ENCODE results near the gene E2F2.
A peak's percentile ranks its signal among the peaks of the same experiment; 100 is the strongest.

E2F2 gene

DNA sequence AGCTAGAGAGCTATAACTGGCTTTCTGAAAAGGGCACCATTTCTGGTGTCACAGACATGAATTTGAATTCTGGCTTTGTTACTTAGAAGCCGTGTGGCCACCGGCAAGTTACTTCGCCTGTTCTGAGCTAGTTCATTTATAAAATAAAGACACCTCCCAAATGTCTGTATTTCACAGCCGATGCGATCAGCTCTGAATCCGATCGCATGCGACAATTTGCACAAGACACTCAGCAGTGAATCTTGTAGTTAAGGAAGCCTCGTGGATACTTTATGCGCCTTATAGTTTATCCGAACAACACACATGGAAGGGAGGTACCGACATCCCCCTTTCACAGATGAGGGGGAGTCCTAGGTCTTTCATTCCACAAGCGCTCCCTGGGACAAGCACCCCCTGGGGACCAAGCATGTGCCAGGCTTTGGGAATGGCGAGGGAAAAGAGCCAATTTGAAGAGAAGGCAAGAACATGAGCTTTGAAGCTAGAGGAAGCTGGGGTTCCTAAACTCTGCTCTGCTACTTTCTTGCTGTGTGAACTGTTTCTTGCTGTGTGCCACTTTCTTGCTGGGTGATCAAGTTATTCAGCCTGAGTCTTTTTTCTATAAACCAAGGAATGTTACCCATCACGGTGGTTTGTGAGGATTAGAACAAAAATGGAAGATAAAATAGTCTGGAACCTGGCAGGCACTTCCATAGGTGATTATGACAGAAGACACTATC is 24.4 kb upstream of the E2F2 start:
- H3K27ac ChIP-seq (ENCODE audit: low read depth, low read length), result peak overlapping the region; percentile 70

DNA sequence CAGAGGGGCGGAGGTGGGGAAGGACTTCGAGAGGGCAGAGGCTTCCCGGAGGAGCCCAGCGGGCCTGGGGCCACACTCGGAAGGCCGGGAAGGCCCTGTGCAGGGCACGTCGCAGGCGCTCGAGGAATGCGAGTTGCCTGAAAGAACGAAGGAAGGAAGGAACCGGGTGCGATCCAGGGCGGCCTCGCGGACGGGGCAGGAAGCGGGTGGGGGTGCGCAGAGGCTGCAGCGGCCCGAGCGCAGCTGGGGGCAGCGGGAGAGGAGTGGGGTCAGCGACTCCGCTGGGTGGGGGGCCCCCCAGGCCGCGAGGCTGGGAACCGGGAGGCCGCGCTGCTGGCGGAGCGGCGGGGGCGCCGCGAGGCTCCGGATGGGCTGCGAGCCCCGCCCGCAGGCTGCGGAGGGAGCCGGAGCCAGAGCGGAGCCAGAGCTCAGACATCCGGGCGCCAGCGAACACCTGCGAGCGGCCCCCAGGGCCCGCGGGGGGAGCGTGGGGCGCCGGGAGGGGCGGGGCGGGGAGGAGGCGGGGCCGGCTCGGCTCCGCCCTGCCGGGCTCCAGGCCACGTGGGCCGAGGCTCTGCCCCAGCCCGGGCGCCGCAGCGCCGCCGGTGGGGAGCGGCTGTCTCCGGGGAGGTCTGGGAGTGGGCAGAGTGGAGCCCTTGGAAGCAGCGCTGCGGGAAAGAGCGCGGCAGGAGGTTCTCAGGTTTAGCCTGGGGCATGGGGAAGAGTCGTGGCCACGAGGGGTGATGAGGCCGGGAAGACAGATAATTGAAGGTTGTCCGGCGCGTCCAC is 23.6 kb upstream of the E2F2 start:
- Histone ChIP-seq H3K4me1 (ENCODE audit: insufficient read depth, low read length) (peaks cover 43% of the 10 kb centered on the region), H3K36me3 (ENCODE audit: insufficient read depth, low read length) (peaks cover 12% of the 10 kb centered on the region), H3K4me3 (ENCODE audit: low read depth in 1 of 2, low read length in 2 of 2) (peak overlapping the region; percentile 41 to 49), H3K9ac (ENCODE audit: low read length) (peak overlapping the region; percentile 50), H3K27me3 (ENCODE audit: control insufficient read depth in 1 of 2, insufficient read depth in 2 of 2, low read length in 2 of 2) (no peaks in the 10 kb centered on the region), H3K27ac (ENCODE audit: low read depth, low read length) (peak overlapping the region; percentile 89), H3K9me3 (ENCODE audit: low read length) (no peaks in the 10 kb centered on the region)

More for the DNA sequence above, 24.4 kb upstream of the E2F2 start:
- Histone ChIP-seq H3K4me3 (ENCODE audit: low read depth in 1 of 2, low read length in 2 of 2) (peak overlapping the region; percentile 36 to 49), H3K9me3 (ENCODE audit: low read length) (no peaks in the 10 kb centered on the region), H3K9ac (ENCODE audit: low read length) (peak overlapping the region; percentile 50), H3K4me1 (ENCODE audit: insufficient read depth, low read length) (peaks cover 51% of the 10 kb centered on the region), H3K36me3 (ENCODE audit: insufficient read depth, low read length) (peaks cover 12% of the 10 kb centered on the region), H3K27me3 (ENCODE audit: control insufficient read depth in 1 of 2, insufficient read depth in 2 of 2, low read length in 2 of 2) (no peaks in the 10 kb centered on the region)

DNA sequence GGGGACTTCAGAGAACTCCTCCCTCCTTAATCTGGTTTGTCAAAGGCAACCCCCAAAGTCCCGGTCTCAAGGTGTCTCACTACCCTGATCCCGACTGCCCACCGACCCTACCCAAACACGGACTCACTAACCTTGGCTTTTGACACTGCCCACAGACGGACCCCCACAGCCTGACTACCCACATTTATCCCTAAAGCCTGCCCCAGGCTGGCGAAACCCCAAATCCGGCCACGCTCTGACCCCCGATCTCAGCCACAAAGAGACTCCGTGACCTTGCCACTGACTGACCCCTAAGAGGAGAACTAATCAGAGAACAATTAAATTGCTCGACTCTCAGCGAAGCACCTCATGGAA is 23.1 kb upstream of the E2F2 start:
- peak overlapping the region; percentile 31 for H3K9ac ChIP-seq (ENCODE audit: low read length)
- peaks cover 44% of the 10 kb centered on the region for H3K4me1 ChIP-seq (ENCODE audit: insufficient read depth, low read length)
- no peaks in the 10 kb centered on the region for H3K27me3 ChIP-seq (ENCODE audit: control insufficient read depth in 1 of 2, insufficient read depth in 2 of 2, low read length in 2 of 2)

DNA sequence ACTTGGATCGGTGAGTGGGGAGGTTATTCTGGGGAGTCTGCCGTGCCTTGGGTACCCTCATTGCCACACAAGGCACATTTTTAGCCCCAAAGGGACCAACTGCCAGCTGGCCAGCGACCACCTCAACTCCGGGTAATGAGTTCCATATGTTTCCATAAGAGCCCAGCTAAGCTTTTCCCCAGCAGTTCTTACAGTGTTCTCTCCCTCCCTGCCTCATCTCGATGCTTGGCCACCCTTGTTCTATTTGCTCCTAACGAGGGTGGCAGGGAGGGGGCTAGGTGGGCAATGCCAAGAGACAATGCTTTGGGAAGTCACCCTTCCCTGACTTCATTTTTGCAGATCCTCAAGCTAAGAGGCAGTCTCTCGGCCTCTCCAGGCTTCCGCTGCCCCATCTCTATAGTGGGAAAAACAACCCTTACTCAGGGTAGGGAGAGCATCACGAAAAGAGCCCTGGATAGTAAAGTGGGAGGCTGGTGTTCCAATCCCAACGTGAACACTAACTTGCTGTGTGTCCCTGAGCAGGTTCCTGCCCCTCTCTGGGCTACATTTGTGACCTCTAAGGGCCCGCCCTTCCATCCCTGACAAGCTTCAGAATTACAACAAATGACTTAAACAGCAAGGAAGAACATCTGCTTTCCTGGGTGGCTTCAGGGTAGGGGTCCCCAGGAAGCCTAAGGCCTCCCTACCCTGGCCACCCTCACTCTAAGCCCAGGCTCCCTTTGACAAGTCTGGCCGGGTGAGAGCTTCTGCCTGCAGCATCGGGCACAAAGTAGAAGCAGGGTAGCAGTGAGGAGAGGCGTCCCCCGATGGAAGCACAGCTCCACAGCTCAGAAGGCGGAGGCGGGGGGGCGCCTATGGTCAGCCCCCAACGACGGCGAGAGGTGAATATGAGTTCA is 22.4 kb upstream of the E2F2 start:
- H3K4me1 ChIP-seq (ENCODE audit: insufficient read depth, low read length), result peaks cover 45% of the 10 kb centered on the region
- H3K27me3 ChIP-seq (ENCODE audit: control insufficient read depth in 1 of 2, insufficient read depth in 2 of 2, low read length in 2 of 2), result no peaks in the 10 kb centered on the region
- H3K9ac ChIP-seq (ENCODE audit: low read length), result no peak overlapping the region
- H3K9me3 ChIP-seq (ENCODE audit: low read length), result no peaks in the 10 kb centered on the region
- H3K4me3 ChIP-seq (ENCODE audit: low read depth in 1 of 2, low read length in 2 of 2), result peak overlapping the region in 1 of 2 donors; percentile 17
- H3K27ac ChIP-seq (ENCODE audit: low read depth, low read length), result peak overlapping the region; percentile 89
- H3K36me3 ChIP-seq (ENCODE audit: insufficient read depth, low read length), result peaks cover 12% of the 10 kb centered on the region

More for the DNA sequence above, 23.1 kb upstream of the E2F2 start:
- H3K4me3 ChIP-seq (ENCODE audit: low read depth in 1 of 2, low read length in 2 of 2), result peak overlapping the region in 1 of 2 donors; percentile 17
- no peaks in the 10 kb centered on the region for H3K9me3 ChIP-seq (ENCODE audit: low read length)
- H3K36me3 ChIP-seq (ENCODE audit: insufficient read depth, low read length), result peaks cover 12% of the 10 kb centered on the region
- peak overlapping the region; percentile 89 for H3K27ac ChIP-seq (ENCODE audit: low read depth, low read length)

DNA sequence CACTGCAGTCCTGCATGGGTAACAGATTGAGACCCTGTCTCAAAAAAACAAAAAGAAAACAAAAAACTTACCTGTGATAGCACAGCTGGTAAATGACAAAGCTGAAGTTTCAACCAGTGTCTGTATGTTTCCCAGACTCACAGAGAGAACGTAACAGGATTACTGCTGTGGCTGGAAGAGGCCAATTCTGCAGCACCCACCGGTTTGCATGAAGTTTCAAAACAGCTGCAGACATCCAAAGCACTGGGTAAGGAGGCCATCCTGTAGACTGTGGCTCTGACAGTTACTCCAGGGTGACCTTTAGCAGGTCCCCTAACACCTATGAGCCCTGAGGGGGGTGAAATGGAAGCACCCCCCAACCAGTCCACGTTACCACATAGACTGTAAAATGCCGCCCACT is 20.8 kb upstream of the E2F2 start:
- no peak overlapping the region for H3K9ac ChIP-seq (ENCODE audit: low read length)
- H3K4me1 ChIP-seq (ENCODE audit: insufficient read depth, low read length), result peaks cover 35% of the 10 kb centered on the region
- no peak overlapping the region for H3K27ac ChIP-seq (ENCODE audit: low read depth, low read length)
- no peaks in the 10 kb centered on the region for H3K9me3 ChIP-seq (ENCODE audit: low read length)
- H3K36me3 ChIP-seq (ENCODE audit: insufficient read depth, low read length), result peaks cover 4% of the 10 kb centered on the region
- H3K4me3 ChIP-seq (ENCODE audit: low read depth in 1 of 2, low read length in 2 of 2), result no peak overlapping the region
- no peaks in the 10 kb centered on the region for H3K27me3 ChIP-seq (ENCODE audit: control insufficient read depth in 1 of 2, insufficient read depth in 2 of 2, low read length in 2 of 2)

DNA sequence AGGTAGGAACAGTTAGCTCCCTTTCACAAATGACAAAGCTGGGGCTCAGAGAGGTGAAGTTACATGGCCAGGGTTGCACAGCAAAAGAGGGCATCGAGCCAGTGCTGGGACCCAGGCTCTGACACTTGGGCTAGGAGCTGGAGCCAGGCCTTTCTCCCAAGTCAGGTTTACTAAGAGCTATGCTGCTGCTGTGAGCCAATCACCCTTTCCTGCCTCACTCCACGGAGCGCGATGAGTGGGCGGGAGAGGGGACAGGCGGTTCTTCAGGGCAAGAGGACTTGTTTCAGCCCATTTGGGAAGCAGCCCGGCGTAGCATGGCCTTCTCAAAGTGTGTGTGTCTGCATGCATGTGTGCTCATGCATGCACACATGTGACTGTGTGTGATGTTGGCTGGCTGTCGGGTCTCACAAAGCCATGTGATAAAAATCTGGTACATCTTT is 17.7 kb upstream of the E2F2 start:
- H3K9me3 ChIP-seq (ENCODE audit: low read length), result no peaks in the 10 kb centered on the region
- no peak overlapping the region for H3K27ac ChIP-seq (ENCODE audit: low read depth, low read length)
- no peak overlapping the region for H3K4me3 ChIP-seq (ENCODE audit: low read depth in 1 of 2, low read length in 2 of 2)
- H3K9ac ChIP-seq (ENCODE audit: low read length), result no peak overlapping the region
- H3K36me3 ChIP-seq (ENCODE audit: insufficient read depth, low read length), result no peaks in the 10 kb centered on the region
- H3K4me1 ChIP-seq (ENCODE audit: insufficient read depth, low read length), result peaks cover 16% of the 10 kb centered on the region
- no peaks in the 10 kb centered on the region for H3K27me3 ChIP-seq (ENCODE audit: control insufficient read depth in 1 of 2, insufficient read depth in 2 of 2, low read length in 2 of 2)

DNA sequence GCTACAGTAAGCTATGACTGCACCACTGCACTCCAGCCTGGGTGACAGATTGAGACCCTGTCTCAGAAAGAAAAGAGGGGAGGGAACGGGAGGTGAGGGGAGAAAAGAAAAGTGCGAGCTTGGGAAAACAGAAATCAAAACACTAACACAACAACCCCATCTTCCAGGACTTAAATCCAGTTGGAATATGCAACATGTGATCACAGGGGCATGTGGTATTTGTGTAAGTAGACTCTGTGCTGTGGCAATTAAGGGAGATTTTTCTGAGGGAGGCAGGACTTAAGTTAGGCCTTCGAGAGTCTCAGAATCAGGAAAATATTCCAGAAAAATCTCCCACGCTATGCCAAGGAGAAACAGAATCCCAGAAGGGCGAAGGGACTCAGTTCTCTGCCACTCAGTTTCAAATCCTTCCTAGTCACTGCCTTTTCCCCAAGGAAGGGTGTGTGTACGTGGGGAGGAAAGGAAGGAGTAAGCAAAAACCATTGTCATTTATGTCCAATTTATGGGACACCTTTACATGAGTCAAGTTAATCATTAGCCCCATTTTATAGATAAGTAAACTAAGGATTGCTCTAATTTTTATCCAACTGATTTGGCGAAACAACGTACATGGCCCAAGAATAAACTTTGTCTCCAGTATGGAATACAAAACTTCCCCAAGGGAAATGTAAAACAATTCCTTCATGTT is 16.0 kb upstream of the E2F2 start:
- H3K9me3 ChIP-seq (ENCODE audit: low read length), result no peaks in the 10 kb centered on the region
- no peaks in the 10 kb centered on the region for H3K27me3 ChIP-seq (ENCODE audit: control insufficient read depth in 1 of 2, insufficient read depth in 2 of 2, low read length in 2 of 2)
- no peak overlapping the region for H3K27ac ChIP-seq (ENCODE audit: low read depth, low read length)
- H3K9ac ChIP-seq (ENCODE audit: low read length), result no peak overlapping the region
- no peak overlapping the region for H3K4me3 ChIP-seq (ENCODE audit: low read depth in 1 of 2, low read length in 2 of 2)
- peaks cover 15% of the 10 kb centered on the region for H3K4me1 ChIP-seq (ENCODE audit: insufficient read depth, low read length)
- H3K36me3 ChIP-seq (ENCODE audit: insufficient read depth, low read length), result no peaks in the 10 kb centered on the region

DNA sequence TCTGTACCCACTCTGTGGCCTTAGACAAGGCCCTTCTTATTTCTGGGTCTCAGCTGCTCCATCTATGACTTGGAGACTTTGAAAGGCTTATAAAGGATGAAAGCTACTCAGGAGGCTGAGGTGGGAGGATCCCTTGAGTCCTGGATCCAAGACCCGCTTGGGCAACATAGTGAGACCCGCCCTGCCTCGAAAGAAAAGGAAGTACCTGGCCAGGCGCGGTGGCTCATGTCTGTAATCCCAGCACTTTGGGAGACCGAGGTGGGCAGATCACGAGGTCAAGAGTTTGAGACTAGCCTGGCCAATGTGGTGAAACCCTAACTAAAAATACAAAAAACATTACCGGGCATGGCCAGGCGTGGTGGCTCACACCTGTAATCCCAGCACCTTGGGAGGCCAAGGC is 14.8 kb upstream of the E2F2 start:
- no peaks in the 10 kb centered on the region for H3K9me3 ChIP-seq (ENCODE audit: low read length)
- H3K36me3 ChIP-seq (ENCODE audit: insufficient read depth, low read length), result no peaks in the 10 kb centered on the region
- H3K4me3 ChIP-seq (ENCODE audit: low read depth in 1 of 2, low read length in 2 of 2), result no peak overlapping the region
- no peaks in the 10 kb centered on the region for H3K27me3 ChIP-seq (ENCODE audit: control insufficient read depth in 1 of 2, insufficient read depth in 2 of 2, low read length in 2 of 2)
- H3K4me1 ChIP-seq (ENCODE audit: insufficient read depth, low read length), result peaks cover 15% of the 10 kb centered on the region
- H3K27ac ChIP-seq (ENCODE audit: low read depth, low read length), result no peak overlapping the region
- H3K9ac ChIP-seq (ENCODE audit: low read length), result no peak overlapping the region

DNA sequence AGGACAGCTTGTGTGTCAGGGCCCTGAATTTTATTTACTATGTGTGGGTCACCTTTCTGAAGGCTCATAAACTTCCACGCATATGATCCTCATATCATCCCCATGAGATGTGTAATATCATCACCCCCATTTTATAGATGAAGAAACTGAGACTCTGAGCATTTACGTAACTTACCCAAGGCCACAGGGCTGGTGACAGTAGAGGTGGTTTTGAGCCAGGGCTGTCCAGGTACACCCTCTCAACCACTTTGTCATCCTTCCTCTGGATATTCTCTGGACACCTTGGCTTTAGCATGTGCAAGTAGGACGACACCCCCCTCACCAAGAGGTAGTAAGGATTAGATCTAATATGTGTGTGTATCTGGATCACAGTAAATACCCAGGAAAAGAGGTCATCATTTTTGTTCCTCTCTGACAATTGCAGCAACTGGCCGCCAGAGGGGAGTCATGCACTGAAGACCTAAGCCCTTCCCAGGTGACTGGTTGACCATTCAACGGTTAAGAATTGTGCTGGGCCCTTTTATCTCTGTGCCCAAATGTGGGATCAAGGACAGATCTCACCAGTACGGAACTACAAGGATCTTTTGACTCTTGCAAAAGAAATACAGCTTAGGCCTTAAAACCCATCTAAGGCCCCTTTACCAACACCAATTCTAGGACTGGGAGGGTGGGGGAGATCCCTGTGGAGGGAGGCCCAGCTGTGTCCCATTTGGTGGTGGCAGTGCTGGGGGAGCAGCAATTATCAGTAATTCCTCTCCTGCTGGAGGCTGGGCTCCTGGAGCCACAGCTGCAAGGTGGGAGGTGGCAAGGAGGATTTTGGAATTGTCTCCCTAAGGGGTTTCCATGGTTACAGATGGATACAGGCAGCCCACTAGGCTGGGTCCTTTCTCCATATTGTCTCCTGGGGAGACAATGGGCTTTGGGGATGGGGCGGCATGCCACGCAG is 13.7 kb upstream of the E2F2 start:
- H3K36me3 ChIP-seq (ENCODE audit: insufficient read depth, low read length), result no peaks in the 10 kb centered on the region
- H3K27me3 ChIP-seq (ENCODE audit: control insufficient read depth in 1 of 2, insufficient read depth in 2 of 2, low read length in 2 of 2), result no peaks in the 10 kb centered on the region
- no peak overlapping the region for H3K9ac ChIP-seq (ENCODE audit: low read length)
- H3K9me3 ChIP-seq (ENCODE audit: low read length), result no peaks in the 10 kb centered on the region
- peaks cover 15% of the 10 kb centered on the region for H3K4me1 ChIP-seq (ENCODE audit: insufficient read depth, low read length)
- H3K27ac ChIP-seq (ENCODE audit: low read depth, low read length), result no peak overlapping the region
- no peak overlapping the region for H3K4me3 ChIP-seq (ENCODE audit: low read depth in 1 of 2, low read length in 2 of 2)

DNA sequence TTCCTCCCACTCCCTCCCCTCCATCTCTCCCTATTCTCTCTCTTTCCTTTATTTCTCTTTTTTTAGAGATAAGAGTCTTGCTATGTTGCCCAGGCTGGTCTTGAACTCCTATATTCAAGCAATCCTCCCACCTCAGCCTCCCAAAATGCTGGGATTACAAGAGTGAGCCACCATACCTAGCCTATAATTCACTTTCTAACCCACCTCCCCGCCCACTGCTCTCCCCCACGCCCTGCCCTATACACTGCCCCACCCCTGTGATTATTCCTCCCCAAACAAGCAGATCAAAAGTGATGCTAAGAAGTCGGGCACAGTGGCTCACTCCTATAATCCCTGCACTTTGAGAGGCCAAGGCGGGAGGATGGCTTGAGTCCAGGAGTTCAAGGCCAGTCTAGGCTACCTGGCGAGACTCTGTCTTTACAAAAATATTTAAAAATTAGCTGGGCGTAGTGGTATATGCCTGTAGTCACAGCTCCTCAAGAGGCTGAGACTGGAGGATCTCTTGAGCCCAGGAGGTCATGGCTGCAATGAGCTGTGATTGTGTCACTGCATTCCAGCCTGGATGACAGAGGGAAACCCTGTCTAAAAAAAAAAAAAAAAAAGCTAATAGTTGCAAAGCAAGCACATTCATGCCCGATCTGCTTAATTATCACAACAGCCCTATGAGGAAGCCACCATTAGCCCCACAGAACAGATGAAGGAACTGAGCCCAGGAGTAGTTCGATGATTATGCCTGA is 12.8 kb upstream of the E2F2 start:
- H3K9me3 ChIP-seq (ENCODE audit: low read length), result no peaks in the 10 kb centered on the region
- H3K36me3 ChIP-seq (ENCODE audit: insufficient read depth, low read length), result no peaks in the 10 kb centered on the region

More for the DNA sequence above, 12.8 kb upstream of the E2F2 start:
- H3K4me3 ChIP-seq (ENCODE audit: low read depth in 1 of 2, low read length in 2 of 2), result no peak overlapping the region
- H3K4me1 ChIP-seq (ENCODE audit: insufficient read depth, low read length), result peaks cover 10% of the 10 kb centered on the region
- no peaks in the 10 kb centered on the region for H3K27me3 ChIP-seq (ENCODE audit: control insufficient read depth in 1 of 2, insufficient read depth in 2 of 2, low read length in 2 of 2)
- no peak overlapping the region for H3K9ac ChIP-seq (ENCODE audit: low read length)
- H3K27ac ChIP-seq (ENCODE audit: low read depth, low read length), result no peak overlapping the region
